Fibroblast of the aortic adventitia (primary cell): Measurements from ENCODE around the gene ALPP. TPM values are rescaled to one million over a fixed set of nuclear protein-coding genes. Genes with fewer than 3 reads are reported as not detected.
A peak's percentile ranks its signal among the peaks of the same experiment; 100 is the strongest.
"Not testable (repeated sequence)": the region's sequence is repeated elsewhere in the genome, so short reads cannot be mapped to it uniquely, and the experiment has no call there.

Experiments
- DNase-seq: peaks from one replicate; pipeline ENCODE4 v3.0.0-alpha.2; 2010; ENCODE audit warnings: low read depth
- H3K4me3 ChIP-seq: 2 replicates; pipeline ENCODE4 v1.5.1; 2011; ENCODE audit warnings: low read depth, mild to moderate bottlenecking, control low read depth, low read length, moderate library complexity
- CTCF ChIP-seq: IDR thresholded peaks from 2 replicates; pipeline ENCODE4 v1.5.1; 2011; ENCODE audit warnings: mild to moderate bottlenecking, low read length, control low read depth, inconsistent platforms; ENCODE audit not compliant: insufficient read depth
- total RNA-seq: library from RNA; depleted of rRNA; stranded (reverse); fragments of >200 nt; gene quantifications from 2 replicates; pipeline ENCODE4 v1.2.3, GENCODE V29; 2012; ENCODE audit warnings: low replicate concordance

Gene ALPP
- total RNA-seq, 1 donor, result not detected

DNA sequence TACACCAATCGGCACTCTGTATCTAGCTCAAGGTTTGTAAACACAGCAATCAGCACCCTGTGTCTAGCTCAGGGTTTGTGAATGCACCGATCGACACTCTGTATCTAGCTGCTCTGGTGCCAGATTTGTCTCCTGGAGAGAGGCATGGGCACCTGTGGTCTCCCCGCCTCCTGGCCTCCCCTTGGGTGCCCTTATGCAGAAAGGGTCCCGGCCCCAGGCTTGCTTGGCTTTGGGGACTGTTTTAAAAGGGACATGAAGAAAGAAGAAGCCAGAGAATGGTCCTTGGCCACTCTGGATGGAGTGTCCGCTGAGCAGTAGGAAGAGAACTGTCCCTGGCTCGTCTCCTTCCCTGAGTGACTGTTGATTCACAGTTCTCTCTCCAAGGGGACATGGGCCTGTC is 11.5 kb upstream of the ALPP start:
- no peak for DNase-seq
- no peak overlapping the region for H3K4me3 ChIP-seq
- no peak for TF ChIP-seq CTCF

DNA sequence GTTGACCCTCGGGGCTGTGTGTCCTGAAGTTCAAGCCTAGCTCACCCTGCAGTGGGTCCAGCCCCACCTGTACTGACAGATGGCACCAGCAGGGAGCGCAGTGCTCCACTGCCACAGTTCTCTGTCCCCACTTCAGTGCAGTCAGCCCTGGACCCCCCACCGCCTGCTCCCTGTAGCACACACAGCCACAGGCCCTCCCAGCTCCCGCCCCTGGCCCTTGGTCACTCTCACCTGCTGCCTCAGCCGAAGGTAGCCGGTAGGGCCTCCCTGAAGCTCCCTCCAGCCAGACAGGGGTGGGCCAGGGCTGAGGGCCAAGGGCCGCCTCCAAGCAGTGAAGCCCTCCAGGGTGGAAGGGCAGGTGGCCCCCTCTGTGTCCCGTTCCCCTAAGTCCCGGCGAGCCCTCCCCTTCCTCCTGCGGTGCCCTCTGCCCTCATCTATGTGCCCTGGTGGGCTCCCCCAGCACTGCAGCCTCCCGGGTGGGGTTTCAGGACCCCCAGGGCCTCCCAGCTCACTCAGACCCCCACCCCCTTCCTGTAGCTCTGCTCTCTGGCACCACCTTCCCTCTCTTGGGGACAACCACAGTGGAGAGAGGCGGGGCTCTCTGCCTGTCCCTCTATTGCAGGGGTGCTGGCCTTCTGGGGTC is 10.8 kb upstream of the ALPP start:
- TF ChIP-seq CTCF, result no peak
- H3K4me3 ChIP-seq, result no peak overlapping the region
- no peak for DNase-seq

DNA sequence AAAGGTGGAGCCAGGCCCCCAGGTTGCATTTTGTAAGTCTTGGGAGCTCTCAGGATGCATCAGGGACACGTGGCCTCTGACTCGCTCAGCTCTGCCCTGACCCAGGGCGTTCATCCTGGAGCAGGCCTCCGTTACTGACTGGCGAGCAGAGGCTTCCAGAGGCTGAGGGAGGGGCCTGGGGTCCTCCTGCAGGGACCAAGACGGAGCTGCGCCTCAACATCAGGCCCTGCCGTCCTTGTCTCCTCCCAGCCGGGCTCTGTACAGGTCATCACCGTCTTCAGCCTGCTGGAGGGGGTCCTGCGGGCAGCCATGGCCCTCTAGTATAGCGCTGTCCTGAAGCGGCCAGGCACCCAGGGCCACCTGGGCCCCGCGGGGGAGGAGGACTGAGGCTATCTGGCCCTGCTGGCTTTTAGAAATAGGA is 10.2 kb upstream of the ALPP start:
- DNase-seq, result no peak
- no peak overlapping the region for H3K4me3 ChIP-seq
- no peak for TF ChIP-seq CTCF

- H3K4me3 ChIP-seq, result no peak overlapping the region
- no peak for DNase-seq
- TF ChIP-seq CTCF, result no peak
Measured at GRCh38 chr2:232369126-232369951, 9.2 kb upstream of the ALPP start.

DNA sequence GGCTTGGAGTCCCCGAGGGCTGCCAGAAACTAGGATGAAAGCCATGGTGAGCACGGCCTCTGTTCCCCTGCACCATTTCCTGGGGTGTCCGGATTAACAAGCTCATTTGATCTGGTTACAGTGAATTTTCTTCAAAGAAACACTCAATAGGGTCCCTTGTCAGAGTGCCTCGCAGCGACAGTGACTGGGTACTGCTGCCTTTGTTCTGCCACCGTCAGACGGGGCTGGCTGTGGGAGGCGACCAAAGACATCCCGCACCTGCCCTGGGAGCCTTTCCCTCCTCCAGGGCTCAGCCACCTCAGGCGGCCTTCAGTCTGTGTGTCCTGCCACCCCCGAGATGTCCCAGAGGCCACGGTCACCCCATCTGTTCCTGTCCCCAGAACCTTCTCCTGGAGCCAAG is 8.5 kb upstream of the ALPP start:
- not testable (repeated sequence) for DNase-seq, H3K4me3 ChIP-seq

DNA sequence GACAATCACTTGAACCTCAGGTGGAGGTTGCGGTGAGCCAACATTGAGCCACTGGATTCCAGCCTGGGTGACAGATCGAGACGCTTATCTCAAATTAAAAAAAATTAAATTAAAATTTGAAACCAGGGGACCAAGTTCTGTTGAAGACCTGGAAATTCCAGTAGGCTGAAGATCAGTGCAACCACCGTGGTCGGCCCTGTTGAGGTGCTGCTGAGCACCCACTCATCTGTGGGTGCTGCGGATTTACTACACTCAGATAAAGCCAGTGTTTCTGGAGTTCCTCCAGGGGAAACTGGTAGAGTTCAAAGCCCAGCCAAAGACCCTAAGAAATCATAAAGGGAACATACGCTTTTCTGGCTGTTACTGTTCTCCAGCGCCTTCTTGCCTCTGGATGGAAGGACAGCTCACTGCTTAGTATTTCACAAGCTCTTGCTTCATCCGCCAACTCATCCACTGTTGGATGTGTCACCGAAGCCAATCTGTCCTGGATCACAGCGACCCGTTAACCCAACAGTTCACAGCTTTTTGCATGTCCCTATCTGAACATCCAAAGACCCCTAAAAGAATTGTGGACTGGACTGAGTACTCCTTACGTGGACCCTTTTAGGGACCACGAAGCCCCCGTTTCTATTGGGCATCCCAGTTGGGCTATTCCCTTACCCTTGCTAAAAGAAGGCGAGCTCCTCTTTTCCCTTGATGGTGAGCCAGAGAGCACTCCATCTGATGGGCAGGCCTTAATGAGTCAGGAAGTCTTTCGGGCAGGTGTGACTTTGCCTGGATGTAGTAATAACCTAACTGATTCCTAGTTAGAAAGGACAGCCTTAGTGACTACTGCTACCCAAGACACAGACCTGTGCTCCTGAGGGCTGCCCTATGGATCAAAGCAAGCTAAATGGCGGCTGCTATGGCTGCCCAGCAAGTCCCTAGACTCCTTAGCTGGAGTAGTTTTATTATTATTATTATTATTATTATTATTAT is 6.0 kb upstream of the ALPP start:
- no peak overlapping the region for H3K4me3 ChIP-seq
- DNase-seq, result peak; percentile 18
- no peak for TF ChIP-seq CTCF
